Renal cortex interstitium (tissue), 11 donors: Measurements from ENCODE around the gene ZC3H4. TPM values are rescaled to one million over a fixed set of nuclear protein-coding genes. Genes with fewer than 3 reads are reported as not detected.
"Not testable (repeated sequence)": the region's sequence is repeated elsewhere in the genome, so short reads cannot be mapped to it uniquely, and the experiment has no call there.

Experiments
- DNase-seq, 11 donors: peaks; one replicate each; pipeline ENCODE4 v3.0.0-alpha.2; 2013; ENCODE audit warnings: low read depth in 9 of 11, low spot score in 4 of 11; ENCODE audit errors: extremely low read depth in 1 of 11
- polyA plus RNA-seq, 3 donors: library from polyadenylated mRNA; unstranded; fragments of 120-200 nt; gene quantifications; one replicate each; pipeline ENCODE4 v1.2.1, GENCODE V29; 2013; ENCODE audit not compliant: insufficient read length in 3 of 3

ZC3H4 gene
- polyA plus RNA-seq, 3 donors: 31.6 to 42.7 (median 42.0) TPM

DNA sequence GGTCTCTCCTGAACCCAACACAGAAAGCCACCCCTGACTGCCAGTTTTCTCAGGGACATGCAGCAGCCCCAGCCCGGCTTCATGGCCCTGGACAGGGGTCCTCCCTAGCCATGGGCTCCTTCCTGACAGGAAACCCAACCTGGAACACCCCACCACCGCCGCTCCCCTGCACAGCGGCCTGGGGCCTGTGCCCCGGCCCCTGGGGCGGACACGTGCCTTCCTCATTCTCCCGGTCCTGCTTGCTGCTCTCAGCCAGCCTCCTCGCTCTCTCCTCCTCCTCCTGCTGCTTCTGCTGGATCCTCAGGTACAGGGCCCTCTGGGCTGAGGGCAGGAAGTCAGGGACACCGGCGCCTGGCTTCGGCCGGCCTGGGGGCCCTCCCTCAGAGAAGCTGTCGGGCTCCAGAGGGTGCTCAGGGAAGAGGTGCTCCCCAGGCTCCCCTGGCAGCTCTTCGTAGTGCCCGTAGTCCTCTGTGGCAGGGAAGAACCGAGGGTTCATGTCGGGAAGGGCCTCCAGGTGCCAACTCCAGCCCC is 44.6 kb downstream of the ZC3H4 start:
- no peak for DNase-seq

GRCh38 chr19:47068246-47068645 is 45.3 kb downstream of the ZC3H4 start:
- no peak for DNase-seq

DNA sequence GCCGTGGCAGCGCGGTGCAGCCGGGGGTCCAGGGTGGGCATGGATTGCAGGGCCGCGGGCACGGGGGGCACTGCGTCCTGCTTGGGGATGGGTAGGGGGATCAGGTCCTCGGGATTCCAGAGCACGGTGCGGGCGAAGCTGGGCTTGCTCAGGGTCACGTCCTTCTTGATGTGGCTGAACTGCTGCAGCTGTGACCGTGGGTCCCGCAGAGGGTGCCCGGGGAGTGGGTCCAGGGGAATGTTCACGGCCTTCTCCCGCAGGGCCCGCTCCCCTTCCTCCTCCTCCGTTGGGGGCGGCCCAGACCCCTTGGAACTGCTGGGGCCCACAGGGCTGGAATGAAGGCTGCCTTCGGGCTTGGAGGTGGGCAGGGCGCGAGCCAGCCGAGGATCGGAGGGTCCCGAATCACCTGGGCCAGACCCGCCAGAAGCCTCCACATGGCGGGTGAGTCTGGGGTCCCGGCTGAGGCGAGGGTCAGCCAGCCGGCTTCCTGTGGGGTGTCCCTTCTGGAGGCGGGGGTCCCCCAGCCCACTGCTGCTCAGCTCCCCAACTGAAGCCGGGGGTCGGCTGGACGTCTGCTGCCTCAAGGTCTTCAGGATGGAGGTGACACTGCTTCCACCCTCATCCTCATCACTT is 46.2 kb downstream of the ZC3H4 start:
- no peak for DNase-seq

GRCh38 chr19:47066376-47067214 is 47.0 kb downstream of the ZC3H4 start:
- no peak for DNase-seq

DNA sequence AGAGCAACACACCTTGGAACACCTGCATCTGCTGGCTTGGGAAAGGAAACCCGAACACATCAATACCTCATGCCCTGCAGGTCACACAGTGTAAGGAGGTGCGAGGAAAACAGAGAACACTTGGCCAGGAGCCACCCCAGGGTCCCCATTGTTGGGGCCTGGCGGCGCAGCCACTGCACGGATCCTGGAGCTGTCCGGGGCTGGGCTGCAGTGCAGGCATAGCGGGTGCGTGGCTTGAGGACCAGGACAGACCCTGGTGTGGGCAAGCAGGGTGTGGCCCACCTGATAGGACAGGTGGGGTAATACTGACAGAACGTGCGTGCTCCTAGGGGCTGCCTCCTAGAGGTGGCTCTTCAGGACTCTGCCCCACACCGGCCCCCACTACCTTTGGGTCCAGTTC is 48.3 kb downstream of the ZC3H4 start:
- no peak for DNase-seq

- DNase-seq: no peak
Measured at GRCh38 chr19:47063874-47064273, 49.7 kb downstream of the ZC3H4 start.

DNA sequence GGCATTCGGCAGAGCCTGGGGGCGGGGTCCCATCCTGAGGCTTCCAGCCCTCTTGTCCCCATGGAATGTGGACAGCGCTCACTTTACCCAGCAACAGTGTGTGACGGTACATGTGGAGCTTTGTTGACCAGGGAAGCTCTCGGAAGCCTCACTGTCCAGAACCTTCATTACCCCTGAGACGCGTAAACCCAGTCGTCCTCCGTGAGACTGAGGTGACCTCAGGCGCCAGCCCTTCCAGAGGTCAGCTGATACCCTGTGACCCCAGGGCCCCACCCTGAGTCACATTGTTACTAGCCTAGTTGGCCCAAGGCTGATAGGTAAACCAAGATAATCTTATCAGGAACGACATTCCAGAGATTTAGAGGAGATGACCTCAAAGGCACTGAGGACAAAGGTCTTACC is 55.0 kb downstream of the ZC3H4 start:
- DNase-seq: no peak

DNA sequence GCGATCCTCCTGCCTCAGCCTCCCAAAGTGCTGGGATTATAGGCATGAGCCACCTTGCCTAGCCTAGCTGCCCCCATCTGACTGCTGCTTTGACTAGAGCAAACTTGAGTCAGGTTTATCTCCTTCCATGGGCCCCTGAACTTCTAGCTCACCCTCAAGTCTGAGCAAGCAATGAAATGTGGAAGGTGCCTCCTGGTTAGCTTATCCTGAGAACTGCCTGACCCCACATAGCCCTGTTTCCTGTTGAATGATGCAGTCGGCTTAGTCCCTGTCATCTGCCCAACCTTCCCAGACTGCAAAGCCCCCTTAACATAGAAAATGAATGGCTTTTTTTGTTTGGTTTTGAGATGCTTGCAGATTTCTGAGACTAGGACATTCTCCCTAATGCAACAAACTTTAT is 56.2 kb downstream of the ZC3H4 start:
- no peak for DNase-seq

DNA sequence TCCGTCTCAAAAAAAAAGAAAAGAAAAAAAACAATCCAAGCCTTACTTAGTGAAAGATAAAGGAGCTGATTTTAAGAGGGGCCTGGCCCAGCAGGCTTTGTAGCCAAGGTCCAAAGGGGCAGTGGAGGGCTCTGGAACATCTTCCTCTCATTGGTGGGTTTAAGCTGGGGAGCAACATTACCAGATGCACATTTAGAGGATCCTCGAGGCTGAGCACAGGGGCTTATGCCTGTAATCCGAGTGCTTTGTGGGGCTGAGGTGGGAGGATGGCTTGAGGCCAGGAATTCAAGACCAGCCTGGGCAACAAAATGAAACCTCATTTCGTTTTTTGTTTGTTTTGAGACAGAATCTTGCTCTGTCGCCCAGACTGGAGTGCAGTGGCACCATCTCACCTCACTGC is 57.2 kb downstream of the ZC3H4 start:
- DNase-seq: no peak

DNA sequence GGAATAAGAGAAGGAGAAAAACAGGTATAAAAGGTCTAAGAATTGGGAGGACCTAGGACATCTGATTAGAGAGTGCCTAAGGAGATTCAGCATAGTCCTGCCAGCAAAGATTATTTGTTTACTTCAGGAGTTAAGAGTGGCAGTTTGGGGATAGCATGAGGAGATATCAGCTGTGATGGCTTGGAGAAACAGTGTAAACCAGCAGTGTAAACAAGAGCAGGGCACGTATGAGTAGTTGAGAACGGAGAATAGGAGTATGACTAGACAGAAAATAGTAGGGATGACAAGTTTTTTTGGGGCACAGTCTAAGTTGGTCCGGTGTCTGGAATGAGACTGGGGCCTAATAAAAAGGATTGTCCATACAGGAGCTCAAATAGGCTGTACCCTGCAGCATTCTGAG is 63.0 kb downstream of the ZC3H4 start:
- not testable (repeated sequence) for DNase-seq

- no peak for DNase-seq
Measured at GRCh38 chr19:47049307-47049700, 64.3 kb downstream of the ZC3H4 start.

GRCh38 chr19:47047763-47048405 is 65.7 kb downstream of the ZC3H4 start:
- DNase-seq: peak; percentile 50 to 75 (median 64)

DNA sequence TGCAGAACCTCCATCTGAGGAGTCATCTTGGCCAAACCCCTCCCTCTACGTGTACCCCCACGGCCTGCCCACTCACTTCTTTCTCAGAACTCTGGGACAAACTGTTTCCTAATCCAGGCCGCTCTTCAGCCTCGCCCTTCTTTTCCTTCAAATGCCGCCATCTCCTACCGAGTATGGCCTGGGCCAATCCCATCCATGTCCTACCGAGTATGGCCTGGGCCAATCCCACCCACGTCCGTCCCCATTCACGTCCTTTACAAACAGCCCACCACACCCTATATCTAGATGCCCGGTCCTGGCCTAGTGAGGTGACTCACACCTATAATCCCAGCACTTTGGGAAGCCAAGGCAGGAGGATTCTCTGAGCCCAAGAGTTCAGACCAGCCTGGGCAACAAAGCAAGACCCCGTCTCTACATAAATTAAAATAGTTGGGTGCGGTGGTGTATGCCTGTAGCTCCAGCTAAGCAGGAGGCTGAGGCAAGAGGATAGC is 66.3 kb downstream of the ZC3H4 start:
- no peak for DNase-seq

GRCh38 chr19:47045867-47046470 is 67.6 kb downstream of the ZC3H4 start:
- DNase-seq: no peak

DNA sequence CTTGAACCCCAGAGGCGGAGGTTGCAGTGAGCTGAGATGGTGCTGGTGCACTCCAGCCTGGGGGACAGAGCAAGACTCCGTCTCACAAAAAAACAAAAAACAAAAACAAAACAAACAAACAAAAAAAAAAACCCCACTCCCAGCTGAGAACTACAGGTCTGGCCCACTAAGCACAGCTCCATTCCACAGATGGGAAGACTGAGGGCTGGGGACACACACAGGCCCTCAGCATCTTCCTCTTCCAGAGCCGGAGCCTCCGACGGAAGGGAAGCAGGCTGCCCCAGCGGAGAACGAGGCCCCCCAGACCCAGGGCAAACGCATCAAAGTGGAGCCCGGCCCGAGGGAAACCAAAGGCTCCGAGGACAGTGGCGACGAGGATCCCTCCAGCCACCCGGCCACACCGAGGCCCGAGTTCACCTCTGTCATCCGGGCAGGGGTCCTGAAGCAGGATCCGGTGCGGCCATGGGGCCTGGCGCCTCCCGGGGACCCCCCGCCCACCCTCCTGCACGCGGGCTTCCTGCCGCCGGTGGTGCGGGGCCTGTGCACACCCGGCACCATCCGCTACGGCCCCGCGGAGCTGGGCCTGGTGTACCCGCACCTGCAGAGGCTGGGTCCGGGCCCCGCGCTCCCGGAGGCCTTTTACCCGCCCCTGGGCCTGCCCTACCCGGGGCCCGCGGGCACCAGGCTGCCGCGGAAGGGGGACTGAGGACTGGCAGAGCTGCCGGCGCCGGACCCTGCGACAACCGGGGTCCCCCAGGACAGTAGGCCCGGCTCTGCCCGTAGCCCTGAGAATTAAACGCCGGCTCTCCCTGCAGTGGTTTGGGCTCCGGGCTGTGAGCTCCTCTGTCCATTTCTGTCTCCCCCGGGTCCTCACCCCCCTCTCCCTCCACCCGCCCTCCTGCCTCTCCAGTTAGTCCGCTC is 68.4 kb downstream of the ZC3H4 start:
- DNase-seq: no peak

- DNase-seq: no peak
Measured at GRCh38 chr19:47040869-47041268, 72.7 kb downstream of the ZC3H4 start.

GRCh38 chr19:47039239-47039874 is 74.2 kb downstream of the ZC3H4 start:
- no peak for DNase-seq

DNA sequence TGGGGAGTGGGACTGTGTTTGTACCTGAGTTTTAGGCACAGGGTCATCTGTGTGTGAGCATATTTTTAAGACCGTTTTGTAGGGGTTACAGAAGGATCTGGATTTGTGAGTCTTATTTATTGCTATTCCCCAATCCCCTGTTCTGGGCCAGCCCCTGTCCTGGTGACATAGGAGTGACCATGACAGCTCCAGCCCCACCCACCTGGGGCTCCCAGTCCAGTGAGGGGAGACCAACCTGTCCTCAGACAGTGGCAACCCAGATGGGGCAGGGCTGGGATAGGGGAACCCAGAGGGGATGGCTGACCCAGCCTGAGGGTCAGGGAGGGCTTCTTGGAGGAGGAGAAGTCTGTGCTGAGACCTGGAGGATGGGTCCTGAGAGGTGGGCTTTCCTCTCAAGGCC is 75.8 kb downstream of the ZC3H4 start:
- DNase-seq: no peak
